ENCODE data around the gene TCEA3. TPM values are rescaled to one million over a fixed set of nuclear protein-coding genes. Genes with fewer than 3 reads are reported as not detected.

The TCEA3 gene
- total RNA-seq, 2 donors from 2014 or later, result 65.2 to 115 TPM

DNA sequence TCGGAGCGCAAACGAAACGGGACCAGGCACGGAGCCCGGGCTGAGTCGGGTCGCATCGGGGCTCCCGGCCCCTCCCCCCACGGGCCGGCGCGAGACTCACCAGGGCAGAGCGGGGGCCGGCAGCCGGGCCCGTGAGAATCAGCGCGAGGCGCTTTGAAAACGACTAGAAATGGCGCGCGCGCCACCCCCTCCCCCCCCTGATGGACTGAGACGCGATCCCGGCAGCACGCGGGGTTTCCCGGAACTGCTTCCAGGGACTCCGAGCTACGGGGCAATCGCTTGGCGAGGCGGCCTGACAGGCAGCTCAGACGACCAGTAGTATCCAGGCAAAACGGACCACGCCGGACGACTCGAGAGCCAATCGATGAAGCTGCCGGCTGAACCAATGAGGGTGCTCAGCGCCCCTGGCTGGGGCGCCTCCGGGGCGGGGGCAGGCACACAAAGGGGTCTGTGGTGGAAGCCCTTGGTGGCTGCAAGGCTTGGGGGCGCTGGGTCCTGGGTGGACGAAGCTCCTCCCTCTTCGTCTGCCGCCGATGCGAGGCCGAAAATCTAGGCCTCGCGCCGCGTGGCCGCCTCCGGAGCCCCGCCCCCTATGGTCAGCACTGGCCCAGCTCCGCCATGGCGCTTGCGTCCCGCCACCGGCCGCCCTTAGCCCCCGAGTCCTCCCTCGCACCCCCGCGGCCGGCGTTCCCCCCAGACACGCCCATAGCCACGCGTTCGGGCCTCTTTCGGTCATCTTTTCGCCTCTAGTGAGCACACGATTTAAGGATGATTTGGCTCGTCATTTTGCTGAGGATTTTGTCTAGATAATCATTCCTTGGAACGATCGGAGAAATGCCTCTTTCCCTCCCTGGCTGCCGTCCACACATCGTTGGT, 80.2 kb downstream of the TCEA3 start, which contains the start of gene HNRNPR:
Gene HNRNPR, minus strand, starts transcription at position 174 of the 876 bp plus-strand sequence. CDS start 3,276 bp downstream, outside the sequence.
- Histone ChIP-seq H3K36me3 (no peaks in the 10 kb centered on the region), H3K4me1 (replicated peaks) (no peaks in the 10 kb centered on the region), H3K27ac (peak within 1 kb of the TSS; percentile 85 to 97), H3K4me3 (peak within 1 kb of the TSS; percentile 95 to 98), H3K27me3 (replicated peaks; ENCODE audit: insufficient read depth) (no peaks in the 10 kb centered on the region), H3K9me3 (no peaks in the 10 kb centered on the region)
- peak; percentile 85 for TF ChIP-seq POLR2AphosphoS5 (IDR thresholded peaks at IDR 0.05)
- TF ChIP-seq, protein P1, sequence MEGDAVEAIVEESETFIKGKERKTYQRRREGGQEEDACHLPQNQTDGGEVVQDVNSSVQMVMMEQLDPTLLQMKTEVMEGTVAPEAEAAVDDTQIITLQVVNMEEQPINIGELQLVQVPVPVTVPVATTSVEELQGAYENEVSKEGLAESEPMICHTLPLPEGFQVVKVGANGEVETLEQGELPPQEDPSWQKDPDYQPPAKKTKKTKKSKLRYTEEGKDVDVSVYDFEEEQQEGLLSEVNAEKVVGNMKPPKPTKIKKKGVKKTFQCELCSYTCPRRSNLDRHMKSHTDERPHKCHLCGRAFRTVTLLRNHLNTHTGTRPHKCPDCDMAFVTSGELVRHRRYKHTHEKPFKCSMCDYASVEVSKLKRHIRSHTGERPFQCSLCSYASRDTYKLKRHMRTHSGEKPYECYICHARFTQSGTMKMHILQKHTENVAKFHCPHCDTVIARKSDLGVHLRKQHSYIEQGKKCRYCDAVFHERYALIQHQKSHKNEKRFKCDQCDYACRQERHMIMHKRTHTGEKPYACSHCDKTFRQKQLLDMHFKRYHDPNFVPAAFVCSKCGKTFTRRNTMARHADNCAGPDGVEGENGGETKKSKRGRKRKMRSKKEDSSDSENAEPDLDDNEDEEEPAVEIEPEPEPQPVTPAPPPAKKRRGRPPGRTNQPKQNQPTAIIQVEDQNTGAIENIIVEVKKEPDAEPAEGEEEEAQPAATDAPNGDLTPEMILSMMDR (IDR thresholded peaks at IDR 0.05), result peak in 2 of 4 experiments; percentile 33 to 49
- TF ChIP-seq POLR2A (IDR thresholded peaks at IDR 0.05), result peak; percentile 93
- intact Hi-C loops (cut with DNase I), result loop anchor here (2.0 kb wide), 1 partner anchor 24 kb away; the partner anchor contains the start of gene ZNF436
- 1% methylated on average over 59 of the region's 87 CpGs for WGBS
- DNase-seq (ENCODE audit: low spot score), result peak; percentile 100

DNA sequence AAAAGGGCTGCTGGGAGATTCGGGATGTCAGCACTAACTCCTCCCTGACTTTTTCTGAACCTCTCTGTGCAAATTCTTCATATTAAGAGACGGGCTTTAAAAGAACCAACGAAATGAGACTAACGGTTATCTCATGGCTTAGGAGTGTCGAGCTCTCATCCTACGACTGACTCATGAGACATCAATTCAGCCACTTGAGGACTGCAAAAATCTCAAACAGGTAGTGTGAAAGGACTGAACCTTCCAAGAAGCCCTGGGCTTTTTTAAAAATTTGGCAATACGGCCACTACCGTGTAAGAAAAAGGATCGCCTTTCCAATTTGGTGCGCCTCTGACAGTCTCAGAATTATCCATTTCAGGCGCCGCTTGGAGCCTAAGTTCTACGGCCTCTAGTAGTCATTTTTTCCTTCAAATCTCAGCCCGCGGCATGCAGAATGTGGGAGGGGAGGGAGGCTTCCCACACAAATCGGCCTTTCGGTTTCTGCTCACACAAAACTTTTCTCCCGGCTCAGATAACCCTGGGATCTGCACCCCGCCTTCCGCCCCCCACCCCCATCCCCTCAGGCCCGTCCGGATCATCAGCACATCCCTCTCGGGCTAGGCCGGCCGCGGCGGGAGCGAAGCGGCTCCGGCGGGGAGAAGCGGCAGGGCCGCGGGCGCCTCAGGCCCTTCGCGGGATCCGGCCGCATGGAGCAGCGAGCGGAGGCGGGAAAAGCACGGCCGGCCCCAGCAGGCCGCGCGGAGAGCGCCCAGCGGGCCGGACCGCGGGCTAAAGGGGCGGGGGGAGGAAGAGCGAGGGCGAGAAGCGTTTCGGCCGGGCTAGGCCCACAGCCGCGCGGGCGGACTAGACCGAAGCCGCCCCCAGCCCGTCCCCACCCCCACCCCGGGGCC, 81.1 kb downstream of the TCEA3 start:
- no peaks in the 10 kb centered on the region for H3K27me3 ChIP-seq (replicated peaks; ENCODE audit: insufficient read depth)
- peak overlapping the region; percentile 85 to 97 for H3K27ac ChIP-seq
- WGBS, result 1% methylated on average over 58 of the region's 66 CpGs
- H3K4me3 ChIP-seq, result peak overlapping the region; percentile 95 to 98
- H3K36me3 ChIP-seq, result no peaks in the 10 kb centered on the region
- no peaks in the 10 kb centered on the region for H3K9me3 ChIP-seq
- DNase-seq (ENCODE audit: low spot score), result no peak
- TF ChIP-seq, protein P1 (IDR thresholded peaks at IDR 0.05), result peak in 1 of 4 experiments; percentile 15
- TF ChIP-seq POLR2AphosphoS5 (IDR thresholded peaks at IDR 0.05), result no peak
- H3K4me1 ChIP-seq (replicated peaks), result no peaks in the 10 kb centered on the region
- intact Hi-C loops (cut with DNase I), result loop anchor here (2.0 kb wide), 1 partner anchor 25 kb away; the partner anchor contains the start of gene ZNF436

DNA sequence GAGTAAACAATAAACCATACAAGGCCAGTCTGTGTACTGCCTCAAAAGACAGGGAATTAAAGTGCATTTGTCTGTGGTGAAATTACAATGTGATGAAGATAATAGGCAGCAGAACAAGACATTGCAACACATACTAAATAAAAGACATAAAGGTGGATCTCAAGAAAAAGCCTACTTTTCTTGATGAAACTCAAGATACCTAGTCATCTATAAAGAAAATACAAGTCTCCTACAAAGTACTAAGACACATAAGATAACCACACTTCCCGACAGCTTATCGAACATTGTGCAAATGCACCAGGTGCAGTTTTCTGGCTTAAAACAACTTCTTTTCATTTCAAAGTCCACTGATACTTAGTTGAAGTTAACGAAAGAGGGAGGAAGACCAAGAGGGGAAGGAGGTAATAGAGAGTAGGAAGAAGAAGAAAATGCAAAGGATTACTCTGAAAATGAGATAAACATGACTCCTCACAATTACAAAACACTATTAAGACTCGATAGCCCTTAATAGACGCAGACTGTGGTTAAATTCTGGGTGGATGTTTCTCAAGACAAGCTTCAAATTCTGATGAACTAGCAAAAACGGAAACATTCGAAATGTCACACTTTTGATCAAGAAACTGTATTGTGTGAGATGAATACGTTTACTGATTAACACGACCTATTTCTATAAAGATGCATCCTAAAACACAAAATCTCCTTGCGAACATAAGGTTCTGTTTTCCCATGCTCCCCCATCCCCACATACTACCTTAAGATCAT, 82.4 kb downstream of the TCEA3 start:
- no peak for DNase-seq (ENCODE audit: low spot score)
- Histone ChIP-seq H3K27ac (no peak overlapping the region), H3K9me3 (no peaks in the 10 kb centered on the region), H3K4me1 (replicated peaks) (no peaks in the 10 kb centered on the region), H3K4me3 (peak overlapping the region in 1 of 2 donors; percentile 98), H3K27me3 (replicated peaks; ENCODE audit: insufficient read depth) (no peaks in the 10 kb centered on the region), H3K36me3 (peaks cover 0 to 4% of the 10 kb centered on the region in 2 donors)
- WGBS, result 4% methylated on average over 10 of the region's 10 CpGs
- intact Hi-C loops (cut with DNase I), result no loop called here
- TF ChIP-seq, protein P1 (IDR thresholded peaks at IDR 0.05), result no peak
- TF ChIP-seq POLR2A (IDR thresholded peaks at IDR 0.05) (no peak), POLR2AphosphoS5 (IDR thresholded peaks at IDR 0.05) (no peak)

DNA sequence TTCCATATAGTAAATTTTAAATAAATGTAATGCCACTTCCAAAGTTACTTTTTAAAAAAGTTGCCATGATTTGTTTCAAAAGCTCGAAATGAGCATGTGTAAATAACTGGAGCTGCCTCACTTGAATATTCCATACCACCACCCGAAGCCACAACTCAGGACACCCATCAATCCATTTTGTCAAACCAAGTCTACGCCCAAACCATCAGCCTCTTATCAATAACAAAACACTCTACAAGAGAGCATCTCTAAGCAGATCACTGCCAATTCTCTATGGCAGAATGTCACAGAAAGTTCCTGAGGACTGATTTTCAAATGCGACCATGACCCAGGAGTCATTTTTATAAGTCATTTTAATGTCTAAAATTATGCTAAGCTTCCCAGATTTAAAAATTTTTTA, 84.9 kb downstream of the TCEA3 start:
- TF ChIP-seq POLR2AphosphoS5 (IDR thresholded peaks at IDR 0.05), result no peak
- Histone ChIP-seq H3K27ac (no peak overlapping the region), H3K4me3 (no peak overlapping the region), H3K36me3 (peaks cover 4 to 7% of the 10 kb centered on the region in 2 donors), H3K27me3 (replicated peaks; ENCODE audit: insufficient read depth) (no peaks in the 10 kb centered on the region), H3K4me1 (replicated peaks) (no peaks in the 10 kb centered on the region), H3K9me3 (no peaks in the 10 kb centered on the region)
- DNase-seq (ENCODE audit: low spot score), result no peak
- WGBS, result 62% methylated on average over 4 of the region's 4 CpGs
- intact Hi-C loops (cut with DNase I), result no loop called here

Measured in prostate gland (tissue), 2 donors.